PC-9 (cell line): ENCODE data around the gene ABCC6.

ENCODE experiments used
- CTCF ChIP-seq: fragments of 200-600 bp; sonication (generic); conservative IDR thresholded peaks from 2 replicates; pipeline ENCODE4 v1.6.1; 2017; ENCODE audit warnings: mixed run types, antibody characterized with exemption, mild to moderate bottlenecking, moderate library complexity
- EZH2 ChIP-seq: fragments of 200-600 bp; sonication (generic); IDR thresholded peaks from 2 replicates; pipeline ENCODE4 v1.8.0; 2017; ENCODE audit warnings: antibody characterized with exemption, low read depth

GRCh38 chr16:16147316-16147999 is 75.8 kb downstream of the ABCC6 start:
- TF ChIP-seq CTCF = no peak
- TF ChIP-seq EZH2 = no peak
